ENCODE results near the gene RGL3. TPM values are rescaled to one million over a fixed set of nuclear protein-coding genes. Genes with fewer than 3 reads are reported as not detected.

Gene RGL3
- total RNA-seq, 1 experiment from 2014 or later = 0.10 TPM

GRCh38 chr19:11405846-11406643 lies 13.1 kb downstream of the RGL3 start:
- no peaks in the 10 kb centered on the region for H3K36me3 ChIP-seq
- DNase-seq = no peak
- H3K4me3 ChIP-seq = no peak overlapping the region
- H3K27me3 ChIP-seq = no peaks in the 10 kb centered on the region
- H3K9me3 ChIP-seq = no peaks in the 10 kb centered on the region

- no peaks in the 10 kb centered on the region for H3K27me3 ChIP-seq
- no peak overlapping the region for H3K4me3 ChIP-seq
- H3K36me3 ChIP-seq = no peaks in the 10 kb centered on the region
- DNase-seq = no peak
- no peaks in the 10 kb centered on the region for H3K9me3 ChIP-seq
Measured at GRCh38 chr19:11404588-11405222, 14.4 kb downstream of the RGL3 start.

DNA sequence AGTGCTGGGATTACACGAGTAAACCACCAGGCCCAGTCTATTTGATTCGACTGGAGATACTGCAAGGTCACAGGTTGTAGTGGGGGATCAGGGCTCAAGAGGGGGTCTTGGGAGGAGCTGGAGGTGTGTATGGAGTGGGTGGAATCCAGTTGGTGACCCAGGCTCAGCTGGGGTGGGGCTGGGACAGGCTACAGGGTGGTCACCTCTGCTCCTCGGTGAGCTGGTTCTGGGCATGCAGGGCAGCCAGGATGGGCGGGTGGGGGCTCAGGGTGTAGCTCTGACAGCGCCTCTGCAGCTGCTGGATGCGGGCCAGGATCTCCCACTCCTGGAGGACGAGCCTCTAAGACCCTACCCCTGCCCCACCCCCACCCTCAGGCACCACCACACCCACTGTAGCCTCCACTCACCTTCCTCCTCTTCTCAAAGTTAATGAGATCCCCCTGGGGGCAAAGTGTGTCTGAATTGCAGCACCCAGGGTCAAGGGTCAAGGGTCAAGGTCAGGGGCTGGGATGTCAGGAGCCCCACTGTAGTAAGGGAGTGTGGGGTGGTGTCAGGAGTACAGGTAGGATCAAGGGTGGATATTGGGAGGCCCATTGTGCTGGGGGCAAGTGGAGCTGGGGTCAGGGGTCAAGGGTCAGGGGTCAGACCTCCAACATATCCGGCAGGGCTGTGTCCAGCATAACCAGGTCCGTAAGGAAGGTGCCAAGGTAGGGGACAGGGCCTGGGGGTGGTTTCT lies 17.1 kb downstream of the RGL3 start:
- no peaks in the 10 kb centered on the region for H3K27me3 ChIP-seq
- no peak for DNase-seq
- no peaks in the 10 kb centered on the region for H3K36me3 ChIP-seq
- no peak overlapping the region for H3K4me3 ChIP-seq
- no peaks in the 10 kb centered on the region for H3K9me3 ChIP-seq

GRCh38 chr19:11400798-11401197 lies 18.3 kb downstream of the RGL3 start:
- no peaks in the 10 kb centered on the region for H3K9me3 ChIP-seq
- DNase-seq = no peak
- H3K4me3 ChIP-seq = no peak overlapping the region
- H3K36me3 ChIP-seq = no peaks in the 10 kb centered on the region
- no peaks in the 10 kb centered on the region for H3K27me3 ChIP-seq

- Histone ChIP-seq H3K4me3 (no peak overlapping the region), H3K36me3 (no peaks in the 10 kb centered on the region), H3K27me3 (no peaks in the 10 kb centered on the region), H3K9me3 (no peaks in the 10 kb centered on the region)
- DNase-seq = no peak
Measured at GRCh38 chr19:11399667-11400066, 19.4 kb downstream of the RGL3 start.

- H3K27me3 ChIP-seq = no peaks in the 10 kb centered on the region
- H3K4me3 ChIP-seq = no peak overlapping the region
- no peaks in the 10 kb centered on the region for H3K36me3 ChIP-seq
- DNase-seq = no peak
- no peaks in the 10 kb centered on the region for H3K9me3 ChIP-seq
Measured at GRCh38 chr19:11397089-11397610, 22.0 kb downstream of the RGL3 start.

- Histone ChIP-seq H3K36me3 (no peaks in the 10 kb centered on the region), H3K4me3 (no peak overlapping the region), H3K9me3 (peaks cover 3% of the 10 kb centered on the region; the same call in 1 of the 2 replicates), H3K27me3 (no peaks in the 10 kb centered on the region)
- no peak for DNase-seq
Measured at GRCh38 chr19:11390933-11391680, 28.0 kb downstream of the RGL3 start.

DNA sequence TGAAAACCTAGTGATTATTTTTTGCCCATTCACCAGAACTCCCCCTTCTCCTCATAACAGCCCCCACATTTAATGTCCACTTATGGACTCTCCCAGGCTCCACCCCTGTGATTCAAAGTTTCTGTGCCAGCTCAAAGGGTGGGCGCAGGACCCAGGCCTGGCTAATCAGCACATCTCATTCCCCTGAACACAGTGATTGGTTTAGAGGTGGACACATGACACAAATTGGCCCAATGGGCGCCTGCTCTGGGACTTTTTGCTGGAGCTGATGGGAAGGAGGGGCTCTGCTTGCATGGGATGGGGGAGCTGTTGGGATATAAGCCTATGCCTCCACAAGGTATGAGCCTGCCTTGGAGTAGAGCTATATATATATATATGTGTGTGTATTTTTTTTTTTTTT lies 28.8 kb downstream of the RGL3 start:
- Histone ChIP-seq H3K4me3 (no peak overlapping the region), H3K9me3 (peaks cover 3% of the 10 kb centered on the region; the same call in 1 of the 2 replicates), H3K27me3 (no peaks in the 10 kb centered on the region), H3K36me3 (no peaks in the 10 kb centered on the region)
- DNase-seq = no peak

DNA sequence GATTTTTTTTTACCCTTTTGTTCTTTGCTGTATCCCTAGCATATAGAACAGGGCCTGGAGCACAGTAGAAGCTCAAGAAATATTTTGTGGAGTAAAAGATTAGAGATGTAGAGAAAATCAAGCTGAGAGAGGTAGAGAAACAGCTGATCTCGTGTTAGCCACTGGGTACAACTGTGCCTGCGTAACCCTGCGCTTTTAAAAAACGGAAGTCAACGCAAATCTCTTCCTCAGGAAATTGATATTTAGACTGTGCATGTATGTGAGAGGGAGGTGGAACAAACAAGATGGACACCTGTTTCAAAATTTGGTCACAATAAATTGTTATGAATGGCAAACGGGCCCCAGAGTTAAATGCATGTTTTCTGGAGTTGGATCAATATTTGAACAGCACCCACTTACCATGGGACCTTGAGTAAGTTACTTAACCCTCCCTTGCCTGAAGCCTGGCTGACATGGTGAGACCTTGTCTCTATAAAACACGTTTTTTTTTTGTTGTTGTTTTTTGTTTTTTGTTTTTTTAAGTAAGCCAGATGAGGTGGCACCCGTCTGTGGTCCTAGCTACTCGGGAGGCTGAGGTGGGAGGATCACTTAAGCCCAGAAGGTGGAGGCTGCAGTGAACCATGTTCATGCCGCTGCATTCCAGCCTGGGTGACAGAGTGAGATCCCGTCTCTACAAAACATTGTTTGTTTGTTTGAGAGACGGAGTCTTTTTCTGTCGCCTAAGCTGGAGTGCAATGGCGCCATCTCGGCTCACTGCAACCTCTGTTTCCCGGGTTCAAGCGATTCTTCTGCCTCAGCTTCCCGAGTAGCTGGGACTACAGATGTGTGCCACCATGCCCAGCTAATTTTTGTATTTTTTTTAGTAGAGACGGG lies 31.7 kb downstream of the RGL3 start:
- no peaks in the 10 kb centered on the region for H3K36me3 ChIP-seq
- no peak for DNase-seq
- H3K9me3 ChIP-seq = peaks cover 3% of the 10 kb centered on the region; the same call in 1 of the 2 replicates
- no peak overlapping the region for H3K4me3 ChIP-seq
- H3K27me3 ChIP-seq = peaks cover 8% of the 10 kb centered on the region; the same call in 1 of the 2 replicates

- Histone ChIP-seq H3K9me3 (no peaks in the 10 kb centered on the region), H3K4me3 (no peak overlapping the region), H3K27me3 (peaks cover 9% of the 10 kb centered on the region; the same call in 1 of the 2 replicates), H3K36me3 (no peaks in the 10 kb centered on the region)
- no peak for DNase-seq
Measured at GRCh38 chr19:11384778-11385129, 34.4 kb downstream of the RGL3 start.

DNA sequence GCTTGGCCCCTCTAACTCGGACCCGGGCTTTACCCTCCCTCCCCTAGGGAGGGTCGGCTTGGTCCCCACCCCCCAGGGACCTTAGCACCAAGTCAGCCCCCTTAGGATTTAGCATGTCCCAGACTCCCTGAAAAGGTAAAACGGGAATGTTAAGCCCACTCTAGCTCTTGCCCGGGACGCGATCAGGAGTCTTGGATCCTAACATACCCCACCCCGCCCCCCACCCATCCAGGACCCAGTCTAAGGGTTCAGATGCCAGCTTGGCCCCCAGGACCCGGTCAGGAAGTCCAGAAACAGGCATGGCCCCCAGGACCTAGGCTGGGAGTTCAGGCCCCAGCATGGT lies 35.4 kb downstream of the RGL3 start:
- no peak for DNase-seq

GRCh38 chr19:11382898-11383705 lies 36.0 kb downstream of the RGL3 start:
- Histone ChIP-seq H3K4me3 (no peak overlapping the region), H3K27me3 (peaks cover 9% of the 10 kb centered on the region; the same call in 1 of the 2 replicates), H3K9me3 (no peaks in the 10 kb centered on the region), H3K36me3 (peaks cover 3% of the 10 kb centered on the region)
- peak; percentile 35 for DNase-seq

More for the DNA sequence above, 35.4 kb downstream of the RGL3 start:
- Histone ChIP-seq H3K36me3 (no peaks in the 10 kb centered on the region), H3K27me3 (peaks cover 9% of the 10 kb centered on the region; the same call in 1 of the 2 replicates), H3K4me3 (no peak overlapping the region), H3K9me3 (no peaks in the 10 kb centered on the region)

- Histone ChIP-seq H3K36me3 (peaks cover 5% of the 10 kb centered on the region), H3K9me3 (no peaks in the 10 kb centered on the region), H3K4me3 (peak overlapping the region; percentile 64), H3K27me3 (peaks cover 9% of the 10 kb centered on the region; the same call in 1 of the 2 replicates)
- DNase-seq = peak; percentile 98
Measured at GRCh38 chr19:11380653-11381537, 38.2 kb downstream of the RGL3 start.

- DNase-seq = no peak
- no peak overlapping the region for H3K4me3 ChIP-seq
- peaks cover 6% of the 10 kb centered on the region for H3K36me3 ChIP-seq
- peaks cover 9% of the 10 kb centered on the region; the same call in 1 of the 2 replicates for H3K27me3 ChIP-seq
- no peaks in the 10 kb centered on the region for H3K9me3 ChIP-seq
Measured at GRCh38 chr19:11379857-11380350, 39.2 kb downstream of the RGL3 start.

All from MG63 (cell line).